B cell (primary cell): ENCODE results near the gene PTH2. TPM values are rescaled to one million over a fixed set of nuclear protein-coding genes. Genes with fewer than 3 reads are reported as not detected.
"Not testable (repeated sequence)": the region's sequence is repeated elsewhere in the genome, so short reads cannot be mapped to it uniquely, and the experiment has no call there.

Experiments used
- ATAC-seq: fragments of 200-7000 bp; cut with Tn5 transposase; one replicate; pipeline ENCODE4 v1.10.0; 2021; ENCODE audit warnings: low read depth, mild to moderate bottlenecking, moderate number of reproducible peaks, moderate library complexity
- CTCF ChIA-PET: fragments of 350-600 bp; sonication (Branson Sonifier 250); formaldehyde crosslinking; loops from one replicate; lab custom pipeline; 2021; ENCODE audit warnings: antibody characterized with exemption, inconsistent platforms; lab: Charles Lee
- POLR2A ChIA-PET: fragments of 350-600 bp; sonication (Branson Sonifier 250); formaldehyde crosslinking; loops from one replicate; lab custom pipeline; 2021; ENCODE audit warnings: antibody characterized with exemption; lab: Charles Lee
- DNase-seq: peaks from one replicate; pipeline ENCODE4 v3.0.0; 2013
- H2AFZ ChIP-seq: 2 replicates; pipeline ENCODE4 v1.6.1; 2012; ENCODE audit warnings: mild to moderate bottlenecking, low read depth, low read length; ENCODE audit not compliant: insufficient read depth, poor library complexity, severe bottlenecking
- H3K27ac ChIP-seq, 2 donors: 1 replicate in 1 of 2; 2 replicates in 1 of 2; pipeline ENCODE4 v1.5.1; 2012 to 2013; ENCODE audit warnings: low read length in 2 of 2, mild to moderate bottlenecking in 2 of 2, moderate library complexity in 1 of 2
- H3K27me3 ChIP-seq, 4 experiments: fragments of 200-600 bp in 1 of 4; sonication (generic) in 1 of 4; replicated peaks in 1 of 4; 1 replicate in 2 of 4; 2 replicates in 2 of 4; pipeline versions ENCODE4 v1.6.1 to v1.7.0; 2013 to 2016; ENCODE audit warnings: low read length in 3 of 4, mild to moderate bottlenecking in 2 of 4, mixed read lengths in 1 of 4, moderate library complexity in 1 of 4; ENCODE audit not compliant: insufficient read depth in 4 of 4, control insufficient read depth in 3 of 4; ENCODE audit errors: control extremely low read depth in 1 of 4
- H3K36me3 ChIP-seq, 2 experiments: replicated peaks in 1 of 2; 1 replicate in 1 of 2; 2 replicates in 1 of 2; pipeline versions ENCODE4 v1.6.1 to v1.7.1; 2013; ENCODE audit warnings: low read length in 1 of 2; ENCODE audit not compliant: insufficient read depth in 2 of 2, control insufficient read depth in 1 of 2; ENCODE audit errors: control extremely low read depth in 1 of 2, extremely low read depth in 1 of 2
- H3K4me1 ChIP-seq, 2 donors: fragments of 200-600 bp in 1 of 2; sonication (generic) in 1 of 2; 1 replicate in 1 of 2; 2 replicates in 1 of 2; pipeline versions ENCODE4 v1.5.1 to v1.6.1; 2013 to 2017; ENCODE audit warnings: low read length in 2 of 2; ENCODE audit not compliant: control insufficient read depth in 2 of 2, insufficient read depth in 2 of 2
- H3K4me2 ChIP-seq: replicated peaks from 2 replicates; pipeline ENCODE3; 2012; ENCODE audit warnings: mild to moderate bottlenecking, low read depth, low read length; ENCODE audit not compliant: poor library complexity, severe bottlenecking
- H3K4me3 ChIP-seq, 5 experiments: fragments of 200-600 bp in 1 of 5; sonication (generic) in 1 of 5; 1 replicate in 3 of 5; 2 replicates in 2 of 5; pipeline versions ENCODE4 v1.5.1 to v1.7.0; 2011 to 2016; ENCODE audit warnings: low read length in 4 of 5, mild to moderate bottlenecking in 4 of 5, low read depth in 2 of 5, control low read depth in 1 of 5, moderate library complexity in 1 of 5; ENCODE audit not compliant: insufficient read depth in 1 of 5; ENCODE audit errors: control extremely low read depth in 1 of 5, extremely low read depth in 1 of 5
- H3K79me2 ChIP-seq: fragments of 200-600 bp; sonication (generic); one replicate; pipeline ENCODE4 v1.6.0; 2016; ENCODE audit warnings: low read length; ENCODE audit not compliant: control insufficient read depth, insufficient read depth
- H3K9ac ChIP-seq: fragments of 200-600 bp; sonication (generic); 2 replicates; pipeline ENCODE4 v1.6.1; 2017; ENCODE audit warnings: mild to moderate bottlenecking, low read length, moderate library complexity
- H3K9me3 ChIP-seq, 3 donors: one replicate each; pipeline versions ENCODE4 v1.6.1 to v1.7.1; 2013; ENCODE audit warnings: low read length in 2 of 3; ENCODE audit not compliant: control insufficient read depth in 2 of 3, insufficient read depth in 1 of 3; ENCODE audit errors: control extremely low read depth in 1 of 3
- H4K20me1 ChIP-seq: 2 replicates; pipeline ENCODE4 v1.6.0; 2012; ENCODE audit warnings: mild to moderate bottlenecking, low read length; ENCODE audit not compliant: insufficient read depth, control insufficient read depth, poor library complexity, severe bottlenecking
- H3K27ac Mint-ChIP-seq: one replicate; pipeline ENCODE4 v1.8.0; 2021; ENCODE audit warnings: mixed read lengths
- H3K27me3 Mint-ChIP-seq: one replicate; pipeline ENCODE4 v1.8.0; 2021; ENCODE audit warnings: mixed read lengths
- H3K4me1 Mint-ChIP-seq: one replicate; pipeline ENCODE4 v1.8.0; 2021; ENCODE audit warnings: mixed read lengths
- H3K4me3 Mint-ChIP-seq: one replicate; pipeline ENCODE4 v1.8.0; 2021; ENCODE audit warnings: mixed read lengths
- H3K9me3 Mint-ChIP-seq: one replicate; pipeline ENCODE4 v1.8.0; 2022; ENCODE audit warnings: mixed read lengths; ENCODE audit not compliant: insufficient read depth
- CTCF ChIP-seq: fragments of 200-600 bp; IDR thresholded peaks from one replicate; pipeline ENCODE4 v1.8.0; 2022; ENCODE audit warnings: antibody characterized with exemption, mild to moderate bottlenecking
- EZH2 ChIP-seq: IDR thresholded peaks from 2 replicates; pipeline ENCODE4 v1.6.1; 2012; ENCODE audit warnings: borderline replicate concordance, low read depth, mild to moderate bottlenecking, moderate library complexity, low read length; ENCODE audit not compliant: insufficient read depth, poor library complexity, severe bottlenecking
- WGBS: methylation state at CpG from one replicate; pipeline ENCODE4 v1.1.5; 2013; ENCODE audit warnings: missing lambda C conversion rate; ENCODE audit not compliant: insufficient coverage; 5-methylcytosine and 5-hydroxymethylcytosine counted together
- intact Hi-C: fragments of 100-400 bp; cut with micrococcal nuclease; formaldehyde crosslinking; loops from one replicate; pipeline ENCODE4 v1.10.0; 2022
- polyA plus RNA-seq: library from polyadenylated mRNA; depleted of rRNA; stranded (reverse); fragments of >200 nt; gene quantifications from 2 replicates; pipeline ENCODE4 v1.2.3, GENCODE V29; 2012
- total RNA-seq, 2 donors: library from RNA; stranded (reverse); fragments of 120-200 nt in 1 of 2; gene quantifications; 1 replicate in 1 of 2; 2 replicates in 1 of 2; pipeline versions ENCODE4 v1.2.3 to v1.2.4, GENCODE V29; 2013 to 2022

Gene PTH2
- total and polyA plus RNA-seq, 2 donors (not counting 1 experiment from before 2014, with no cell fraction given): not detected

GRCh38 chr19:49462492-49462891 lies 39.3 kb upstream of the PTH2 start:
- Histone ChIP-seq H3K4me1 (peaks cover 0 to 8% of the 10 kb centered on the region in 2 donors), H3K27me3 (no peaks in the 10 kb centered on the region), H3K4me2 (no peak overlapping the region), H3K27ac (no peak overlapping the region), H3K36me3 (peaks cover 0 to 68% of the 10 kb centered on the region in 2 experiments), H3K9me3 (peaks cover 0 to 4% (median 0%) of the 10 kb centered on the region in 3 donors), H2AFZ (no peak overlapping the region), H3K79me2 (peaks cover 33% of the 10 kb centered on the region), H4K20me1 (peaks cover 31% of the 10 kb centered on the region), H3K9ac (no peak overlapping the region), H3K4me3 (no peak overlapping the region)
- no peak overlapping the region for H3K27ac Mint-ChIP-seq
- H3K4me1 Mint-ChIP-seq: no peaks in the 10 kb centered on the region
- H3K9me3 Mint-ChIP-seq: no peaks in the 10 kb centered on the region
- ATAC-seq (no peak), DNase-seq (no peak)
- intact Hi-C loops: no loop called here
- TF ChIP-seq CTCF (no peak), EZH2 (no peak)
- CTCF ChIA-PET: no interaction called here
- POLR2A ChIA-PET: no interaction called here
- 88% methylated on average over 11 of the region's 12 CpGs for WGBS
- no peak overlapping the region for H3K4me3 Mint-ChIP-seq
- no peaks in the 10 kb centered on the region for H3K27me3 Mint-ChIP-seq

- Mint-ChIP-seq H3K27ac (no peak overlapping the region), H3K4me3 (no peak overlapping the region), H3K9me3 (no peaks in the 10 kb centered on the region), H3K4me1 (peaks cover 2% of the 10 kb centered on the region), H3K27me3 (no peaks in the 10 kb centered on the region)
- Histone ChIP-seq H2AFZ (no peak overlapping the region), H3K79me2 (peaks cover 42% of the 10 kb centered on the region), H3K9ac (no peak overlapping the region), H3K27me3 (no peaks in the 10 kb centered on the region), H3K4me2 (no peak overlapping the region), H3K4me3 (no peak overlapping the region), H3K9me3 (peaks cover 0 to 4% (median 0%) of the 10 kb centered on the region in 3 donors), H4K20me1 (peaks cover 31% of the 10 kb centered on the region), H3K36me3 (peaks cover 0 to 70% of the 10 kb centered on the region in 2 experiments), H3K27ac (no peak overlapping the region), H3K4me1 (peaks cover 0 to 8% of the 10 kb centered on the region in 2 donors)
- no peak for DNase-seq
- intact Hi-C loops: no loop called here
- ChIA-PET POLR2A (interaction anchor here (0.7 kb wide), 1 partner anchor 51 kb away, joined by 3 read pairs; the partner anchor contains the start of gene FCGRT), CTCF (no interaction called here)
- 98% methylated on average over 26 of the region's 37 CpGs for WGBS
- no peak for TF ChIP-seq EZH2
- TF ChIP-seq CTCF: no peak
- ATAC-seq: no peak
Measured at GRCh38 chr19:49461656-49462055, 38.4 kb upstream of the PTH2 start.

GRCh38 chr19:49461130-49461529 lies 37.9 kb upstream of the PTH2 start:
- ATAC-seq: not testable (repeated sequence)

More at GRCh38 chr19:49461130-49461529, 37.9 kb upstream of the PTH2 start:
- H3K4me3 ChIP-seq, H3K9me3 ChIP-seq, H3K9ac ChIP-seq, H3K4me1 Mint-ChIP-seq, intact Hi-C loops, H3K9me3 Mint-ChIP-seq, H3K27ac ChIP-seq, H3K4me1 ChIP-seq, CTCF ChIA-PET, H3K4me3 Mint-ChIP-seq, H2AFZ ChIP-seq, H3K27me3 Mint-ChIP-seq, H3K27me3 ChIP-seq, H3K4me2 ChIP-seq, DNase-seq, H3K27ac Mint-ChIP-seq: not testable (repeated sequence)
- no CpG with 5 or more reads among the region's 1 CpG for WGBS
- POLR2A ChIA-PET: interaction anchor here (0.6 to 0.7 kb wide), 2 partner anchors 52 to 148 kb away, joined by 3 read pairs; partner anchors contain the start of gene FCGRT
- Histone ChIP-seq H3K36me3 (peaks cover 0 to 67% of the 10 kb centered on the region in 2 experiments), H3K79me2 (peaks cover 47% of the 10 kb centered on the region), H4K20me1 (peaks cover 33% of the 10 kb centered on the region)
